Panc1 (cell line): ENCODE data around the gene CSMD2. TPM values are rescaled to one million over a fixed set of nuclear protein-coding genes. Genes with fewer than 3 reads are reported as not detected.

Experiments
- ATAC-seq: fragments of 200-7000 bp; cut with Tn5 transposase; 2 replicates; pipeline ENCODE4 v1.9.1; 2020; ENCODE audit warnings: mild to moderate bottlenecking, moderate library complexity
- BruUV-seq: library from RNA; stranded (reverse); fragments of 400-500 nt; replicated peaks from 2 replicates; lab custom pipeline; 2021; lab: Mats Ljungman, UMichigan
- CTCF ChIA-PET: fragments of 300-600 bp; sonication (Branson Sonifier 250); formaldehyde crosslinking; loops from one replicate; lab custom pipeline; 2022; ENCODE audit warnings: antibody characterized with exemption; lab: Charles Lee
- POLR2A ChIA-PET: fragments of 300-600 bp; sonication (Branson Sonifier 250); formaldehyde crosslinking; loops from one replicate; lab custom pipeline; 2022; ENCODE audit warnings: antibody characterized with exemption; lab: Charles Lee
- DNase-seq: peaks from one replicate; pipeline ENCODE4 v3.0.0-alpha.2; 2010; ENCODE audit warnings: low read depth, low spot score
- H3K27ac ChIP-seq: 2 replicates; pipeline ENCODE4 v1.5.1; 2011; ENCODE audit warnings: mild to moderate bottlenecking, low read length, inconsistent platforms
- H3K27me3 ChIP-seq: fragments of 200-500 bp; sonication (Bioruptor generic); 2 replicates; pipeline ENCODE4 v1.6.0; 2014; ENCODE audit warnings: low read length, inconsistent platforms; ENCODE audit not compliant: control insufficient read depth, insufficient read depth
- H3K36me3 ChIP-seq: fragments of 200-500 bp; sonication (Bioruptor generic); 2 replicates; pipeline ENCODE4 v1.5.1; 2014; ENCODE audit warnings: inconsistent platforms, mild to moderate bottlenecking, low read length, moderate library complexity; ENCODE audit not compliant: control insufficient read depth, insufficient read depth
- H3K4me1 ChIP-seq: 2 replicates; pipeline ENCODE4 v1.5.1; 2011; ENCODE audit warnings: inconsistent platforms, mild to moderate bottlenecking, low read length, moderate library complexity; ENCODE audit not compliant: control insufficient read depth, insufficient read depth
- H3K4me3 ChIP-seq, 2 experiments: 2 replicates each; pipeline ENCODE4 v1.5.1; 2011 to 2012; ENCODE audit warnings: low read depth in 2 of 2, low read length in 2 of 2, mild to moderate bottlenecking in 2 of 2, inconsistent platforms in 1 of 2, moderate library complexity in 1 of 2
- H3K9me3 ChIP-seq: fragments of 200-500 bp; sonication (Bioruptor generic); 2 replicates; pipeline ENCODE4 v1.5.1; 2014; ENCODE audit warnings: low read depth, mild to moderate bottlenecking, inconsistent platforms, low read length, moderate library complexity; ENCODE audit not compliant: control insufficient read depth, insufficient read depth
- POLR2AphosphoS5 ChIP-seq: IDR thresholded peaks from 2 replicates; pipeline ENCODE4 v1.6.1; 2012; ENCODE audit warnings: mild to moderate bottlenecking, low read depth, low read length, moderate library complexity
- SIN3A ChIP-seq: IDR thresholded peaks from 2 replicates; pipeline ENCODE4 v1.6.1; 2012; ENCODE audit warnings: low read depth, mild to moderate bottlenecking, low read length, moderate library complexity, borderline replicate concordance; ENCODE audit not compliant: insufficient read depth
- TCF7L2 ChIP-seq: IDR thresholded peaks from 2 replicates; pipeline ENCODE4 v1.6.1; 2011; ENCODE audit warnings: mild to moderate bottlenecking, low read depth, low read length, inconsistent platforms
- in situ Hi-C: cut with HindIII; loops from 2 replicates; pipeline ENCODE4 v1.10.0; 2016; ENCODE audit warnings: low sequenced_read_pairs, low pct_unique_long_range_greater_than_20kb
- intact Hi-C: fragments of 100-400 bp; cut with micrococcal nuclease; formaldehyde crosslinking; loops from one replicate; pipeline ENCODE4 v1.10.0; 2022; ENCODE audit not compliant: unreplicated experiment
- total RNA-seq: library from RNA; stranded (reverse); gene quantifications from one replicate; pipeline ENCODE4 v1.2.1, GENCODE V29; 2021; ENCODE audit not compliant: unreplicated experiment
- TF ChIP-seq, protein P1 (sequence below): fragments of 450-650 bp; IDR thresholded peaks from 2 replicates; pipeline ENCODE4 v1.5.1; 2017; ENCODE audit warnings: mild to moderate bottlenecking
- TF ChIP-seq, protein P2 (sequence below), 2 experiments: IDR thresholded peaks; 2 replicates each; pipeline ENCODE4 v1.6.1; 2011 to 2012; ENCODE audit warnings: low read depth in 2 of 2, control low read depth in 1 of 2, low read length in 1 of 2, mild to moderate bottlenecking in 1 of 2, moderate library complexity in 1 of 2; ENCODE audit not compliant: insufficient read depth in 1 of 2

Gene CSMD2
- total RNA-seq, 1 experiment from 2014 or later, result not detected

DNA sequence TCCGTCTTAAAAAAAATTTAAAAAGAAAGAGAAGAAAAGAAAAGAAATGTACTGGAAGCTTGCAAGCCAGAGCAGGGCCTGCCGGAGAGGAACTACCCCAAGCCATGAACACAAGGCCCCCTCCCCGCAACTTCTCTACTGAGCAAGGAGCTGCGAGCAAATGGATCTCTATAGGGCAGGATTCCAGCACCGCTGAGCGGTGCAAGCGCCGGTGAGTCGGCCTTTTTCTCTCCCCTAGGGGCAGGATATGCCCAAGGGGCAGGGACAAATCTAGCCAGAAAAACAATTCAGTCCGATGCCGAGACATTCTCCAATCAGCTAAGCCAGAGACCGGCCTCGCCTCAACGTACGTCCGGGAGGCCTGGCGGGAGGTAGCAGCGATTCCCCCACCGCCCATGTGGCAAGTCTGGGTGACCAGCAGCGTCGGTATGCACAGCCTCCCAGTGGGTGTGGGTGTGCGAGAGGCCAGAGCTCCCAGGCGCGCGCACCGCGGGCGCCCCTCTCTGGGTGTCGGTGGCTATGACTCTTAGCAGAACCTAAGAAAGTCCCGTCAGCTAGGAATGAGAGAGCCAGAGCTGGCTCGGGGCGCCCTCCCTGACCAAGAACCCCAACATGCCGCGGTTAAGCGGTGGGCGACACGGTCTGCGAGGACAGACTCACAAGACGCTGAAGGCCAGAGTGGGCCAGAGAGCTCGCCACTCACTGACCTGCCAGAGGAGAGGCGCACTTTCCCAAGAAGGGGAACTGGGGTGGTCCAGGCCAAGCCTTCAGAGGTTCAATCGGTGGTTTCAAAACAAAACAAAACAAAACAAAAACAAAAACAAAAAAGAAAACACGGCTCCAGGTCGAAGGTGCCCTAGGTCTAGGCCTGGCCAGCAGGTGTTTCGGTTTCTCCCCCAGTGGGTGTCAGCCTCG is 1.9 kb downstream of the CSMD2 start:
- Histone ChIP-seq H3K9me3 (no peaks in the 10 kb centered on the region), H3K27me3 (peaks cover 7% of the 10 kb centered on the region), H3K4me1 (no peaks in the 10 kb centered on the region), H3K27ac (no peak overlapping the region), H3K4me3 (no peak overlapping the region), H3K36me3 (no peaks in the 10 kb centered on the region)
- ChIA-PET CTCF (no interaction called here), POLR2A (no interaction called here)
- DNase-seq (no peak), ATAC-seq (no peak)
- TF ChIP-seq, protein P1, sequence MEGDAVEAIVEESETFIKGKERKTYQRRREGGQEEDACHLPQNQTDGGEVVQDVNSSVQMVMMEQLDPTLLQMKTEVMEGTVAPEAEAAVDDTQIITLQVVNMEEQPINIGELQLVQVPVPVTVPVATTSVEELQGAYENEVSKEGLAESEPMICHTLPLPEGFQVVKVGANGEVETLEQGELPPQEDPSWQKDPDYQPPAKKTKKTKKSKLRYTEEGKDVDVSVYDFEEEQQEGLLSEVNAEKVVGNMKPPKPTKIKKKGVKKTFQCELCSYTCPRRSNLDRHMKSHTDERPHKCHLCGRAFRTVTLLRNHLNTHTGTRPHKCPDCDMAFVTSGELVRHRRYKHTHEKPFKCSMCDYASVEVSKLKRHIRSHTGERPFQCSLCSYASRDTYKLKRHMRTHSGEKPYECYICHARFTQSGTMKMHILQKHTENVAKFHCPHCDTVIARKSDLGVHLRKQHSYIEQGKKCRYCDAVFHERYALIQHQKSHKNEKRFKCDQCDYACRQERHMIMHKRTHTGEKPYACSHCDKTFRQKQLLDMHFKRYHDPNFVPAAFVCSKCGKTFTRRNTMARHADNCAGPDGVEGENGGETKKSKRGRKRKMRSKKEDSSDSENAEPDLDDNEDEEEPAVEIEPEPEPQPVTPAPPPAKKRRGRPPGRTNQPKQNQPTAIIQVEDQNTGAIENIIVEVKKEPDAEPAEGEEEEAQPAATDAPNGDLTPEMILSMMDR, result no peak
- in situ Hi-C loops, result no loop called here
- no TSS peak for BruUV-seq
- intact Hi-C loops, result no loop called here

DNA sequence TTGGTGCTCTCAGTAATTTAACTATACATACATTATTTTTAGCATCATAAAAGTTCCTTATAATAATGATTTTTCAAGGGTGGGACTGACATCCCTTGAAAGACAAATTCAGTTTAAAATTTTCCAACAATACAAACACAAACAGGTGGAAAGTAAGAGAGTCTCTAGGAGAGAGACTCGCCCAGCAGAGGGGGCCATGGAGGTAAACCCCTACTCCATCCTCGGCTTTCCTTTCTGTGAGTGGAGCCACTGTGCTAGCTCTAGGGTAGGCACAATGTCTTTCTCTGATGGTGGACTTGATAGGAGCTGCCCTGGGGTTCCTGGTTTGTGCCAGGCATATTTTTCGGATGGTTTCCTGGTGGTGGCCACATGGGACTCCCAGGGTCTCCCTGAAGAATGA is 8.3 kb downstream of the CSMD2 start:
- no TSS peak for BruUV-seq
- CTCF ChIA-PET, result no interaction called here
- POLR2A ChIA-PET, result no interaction called here

More for the DNA sequence above, 8.3 kb downstream of the CSMD2 start:
- no peaks in the 10 kb centered on the region for H3K4me1 ChIP-seq
- no peak overlapping the region for H3K4me3 ChIP-seq
- intact Hi-C loops, result no loop called here
- H3K9me3 ChIP-seq, result no peaks in the 10 kb centered on the region
- no peak for ATAC-seq
- H3K36me3 ChIP-seq, result no peaks in the 10 kb centered on the region
- DNase-seq, result no peak
- peaks cover 7% of the 10 kb centered on the region for H3K27me3 ChIP-seq
- H3K27ac ChIP-seq, result no peak overlapping the region
- TF ChIP-seq TCF7L2, result no peak
- TF ChIP-seq SIN3A, result no peak
- TF ChIP-seq, protein P1, result no peak
- TF ChIP-seq, protein P2, sequence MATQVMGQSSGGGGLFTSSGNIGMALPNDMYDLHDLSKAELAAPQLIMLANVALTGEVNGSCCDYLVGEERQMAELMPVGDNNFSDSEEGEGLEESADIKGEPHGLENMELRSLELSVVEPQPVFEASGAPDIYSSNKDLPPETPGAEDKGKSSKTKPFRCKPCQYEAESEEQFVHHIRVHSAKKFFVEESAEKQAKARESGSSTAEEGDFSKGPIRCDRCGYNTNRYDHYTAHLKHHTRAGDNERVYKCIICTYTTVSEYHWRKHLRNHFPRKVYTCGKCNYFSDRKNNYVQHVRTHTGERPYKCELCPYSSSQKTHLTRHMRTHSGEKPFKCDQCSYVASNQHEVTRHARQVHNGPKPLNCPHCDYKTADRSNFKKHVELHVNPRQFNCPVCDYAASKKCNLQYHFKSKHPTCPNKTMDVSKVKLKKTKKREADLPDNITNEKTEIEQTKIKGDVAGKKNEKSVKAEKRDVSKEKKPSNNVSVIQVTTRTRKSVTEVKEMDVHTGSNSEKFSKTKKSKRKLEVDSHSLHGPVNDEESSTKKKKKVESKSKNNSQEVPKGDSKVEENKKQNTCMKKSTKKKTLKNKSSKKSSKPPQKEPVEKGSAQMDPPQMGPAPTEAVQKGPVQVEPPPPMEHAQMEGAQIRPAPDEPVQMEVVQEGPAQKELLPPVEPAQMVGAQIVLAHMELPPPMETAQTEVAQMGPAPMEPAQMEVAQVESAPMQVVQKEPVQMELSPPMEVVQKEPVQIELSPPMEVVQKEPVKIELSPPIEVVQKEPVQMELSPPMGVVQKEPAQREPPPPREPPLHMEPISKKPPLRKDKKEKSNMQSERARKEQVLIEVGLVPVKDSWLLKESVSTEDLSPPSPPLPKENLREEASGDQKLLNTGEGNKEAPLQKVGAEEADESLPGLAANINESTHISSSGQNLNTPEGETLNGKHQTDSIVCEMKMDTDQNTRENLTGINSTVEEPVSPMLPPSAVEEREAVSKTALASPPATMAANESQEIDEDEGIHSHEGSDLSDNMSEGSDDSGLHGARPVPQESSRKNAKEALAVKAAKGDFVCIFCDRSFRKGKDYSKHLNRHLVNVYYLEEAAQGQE (IDR thresholded peaks at IDR 0.05; ENCODE audit: insufficient read depth in 1 of 2, low read depth in 2 of 2, low read length in 1 of 2), result no peak
- no peak for TF ChIP-seq POLR2AphosphoS5
- in situ Hi-C loops, result no loop called here
